Effector CD8-positive, alpha-beta T cell (primary cell): ENCODE results near the gene HOXB3.
A peak's percentile ranks its signal among the peaks of the same experiment; 100 is the strongest.

ENCODE experiments used
- DNase-seq: peaks from one replicate; lab custom pipeline; 2025; lab: John Stamatoyannopoulos, UW
- total RNA-seq, 4 experiments: gene quantifications; one replicate each; lab custom pipeline; 2026; lab: John Stamatoyannopoulos, UW

The HOXB3 gene
- total RNA-seq: 2.8 to 7.2 (median 6.5) reads per million in 4 experiments

- DNase-seq: no peak
These were observed at the start of gene HOXB3 for GRCh38 chr17:48589831-48590606. HOXB3 (minus strand) TSS chr17:48590241; CDS start chr17:48552474, 37,767 bp downstream.

DNA sequence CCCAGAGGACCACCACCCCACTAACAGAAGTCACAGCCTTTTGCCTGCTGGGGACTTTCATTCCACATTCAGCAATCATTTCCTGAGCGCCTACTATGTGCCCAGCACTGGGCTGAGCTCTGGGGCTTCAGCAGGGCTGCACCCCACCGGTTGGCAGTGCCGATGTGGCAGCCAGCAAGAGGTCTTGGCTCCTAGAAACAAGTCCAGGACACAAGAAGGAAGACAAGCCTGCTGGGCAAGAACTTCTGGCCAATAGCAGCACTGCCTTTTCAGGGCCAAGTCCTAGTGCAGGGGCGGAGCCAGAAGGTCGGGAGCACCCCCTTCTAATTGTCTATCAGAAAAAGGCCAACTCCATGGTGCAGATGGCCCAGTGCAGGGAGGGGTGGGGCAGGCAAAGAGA lies 49.1 kb upstream of the HOXB3 start:
- DNase-seq: no peak

DNA sequence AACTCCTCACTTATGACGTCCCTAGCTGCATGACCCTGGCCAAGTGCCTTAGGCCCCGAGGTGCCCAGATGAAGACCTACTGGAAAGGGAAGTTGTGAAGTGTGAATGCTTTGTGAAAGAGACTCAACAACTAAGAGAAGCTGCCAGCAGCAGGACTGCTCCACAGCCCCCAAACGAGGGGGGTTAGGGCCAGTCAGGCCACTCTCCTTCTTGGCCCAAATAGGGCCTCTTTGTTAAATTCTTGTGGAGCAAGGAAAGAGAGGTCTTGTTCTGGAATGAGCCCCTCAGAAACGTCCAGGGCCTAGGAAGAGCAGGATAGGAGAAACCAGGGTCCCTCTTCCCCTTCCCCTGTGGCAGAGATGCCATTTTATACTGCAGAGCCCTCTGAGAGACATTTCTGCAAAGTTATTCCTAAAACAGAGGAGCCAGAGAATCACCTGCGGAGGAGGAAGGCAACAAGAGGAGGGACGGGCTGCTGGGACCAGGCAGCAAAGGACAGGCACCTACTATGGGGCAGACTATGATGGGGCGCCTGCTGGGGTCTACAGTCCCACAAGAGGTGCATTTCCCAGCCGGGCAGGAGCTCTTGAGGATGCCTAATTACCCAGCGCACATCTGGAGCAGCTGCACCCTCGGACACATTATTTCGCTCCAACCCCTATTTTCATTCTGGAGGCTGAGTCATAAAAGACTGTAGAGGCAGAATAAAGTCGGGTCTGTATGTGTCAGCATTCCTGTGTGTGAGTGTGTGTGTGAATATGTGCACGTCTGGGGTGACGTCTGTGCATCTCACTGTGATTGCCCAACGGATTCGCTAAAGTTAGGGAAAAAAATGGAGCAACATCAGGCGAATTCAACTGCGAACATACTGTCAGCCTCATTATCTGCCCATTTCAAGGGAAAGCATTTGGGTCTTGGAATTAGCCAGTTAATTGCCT lies 47.6 kb upstream of the HOXB3 start:
- DNase-seq: no peak

DNA sequence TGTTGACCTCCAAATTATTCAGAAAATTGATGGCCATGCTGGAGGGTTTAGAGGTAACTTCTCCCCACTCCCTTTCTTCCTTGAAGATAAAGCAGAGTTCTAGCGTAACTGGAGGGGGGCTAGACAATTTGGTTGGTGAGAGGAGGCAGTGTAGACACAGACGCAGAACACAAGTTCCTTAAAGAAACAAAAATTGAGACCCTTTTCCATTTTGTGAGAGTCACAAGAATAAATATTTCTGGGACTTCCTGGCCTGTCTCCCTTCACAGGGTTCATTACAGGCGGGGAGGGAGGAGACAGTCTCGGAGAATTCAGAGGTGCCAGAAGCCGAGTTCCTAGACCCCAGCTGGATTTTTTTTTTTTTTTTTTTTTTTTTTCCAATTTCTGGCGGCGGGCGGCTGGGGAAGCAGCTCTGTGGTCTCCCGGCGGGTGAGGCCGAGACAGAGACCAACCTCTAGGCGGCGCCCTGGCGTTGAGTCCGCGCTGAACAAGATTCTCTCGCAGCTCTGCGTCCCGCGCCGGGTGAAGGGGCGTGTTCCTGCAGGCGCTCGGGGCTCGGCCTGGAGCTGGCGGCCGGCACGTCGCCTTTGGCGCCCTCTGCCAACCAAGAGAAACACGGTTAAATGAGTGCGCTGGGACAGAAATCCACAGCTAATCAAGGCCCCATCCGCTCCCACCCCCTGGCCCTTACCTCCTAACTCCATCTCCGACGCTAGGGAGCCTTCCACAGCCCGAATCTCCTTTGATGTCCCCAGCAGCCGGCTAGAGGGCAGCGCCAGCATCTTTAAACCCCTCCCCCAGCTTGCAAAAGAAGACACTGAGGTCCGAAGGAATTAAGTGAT lies 46.4 kb upstream of the HOXB3 start:
- peak; percentile 41 for DNase-seq

- DNase-seq: no peak
These were observed 44.6 kb upstream of the HOXB3 start for GRCh38 chr17:48634493-48635208.

- no peak for DNase-seq
These were observed 43.2 kb upstream of the HOXB3 start for GRCh38 chr17:48633266-48633677.

DNA sequence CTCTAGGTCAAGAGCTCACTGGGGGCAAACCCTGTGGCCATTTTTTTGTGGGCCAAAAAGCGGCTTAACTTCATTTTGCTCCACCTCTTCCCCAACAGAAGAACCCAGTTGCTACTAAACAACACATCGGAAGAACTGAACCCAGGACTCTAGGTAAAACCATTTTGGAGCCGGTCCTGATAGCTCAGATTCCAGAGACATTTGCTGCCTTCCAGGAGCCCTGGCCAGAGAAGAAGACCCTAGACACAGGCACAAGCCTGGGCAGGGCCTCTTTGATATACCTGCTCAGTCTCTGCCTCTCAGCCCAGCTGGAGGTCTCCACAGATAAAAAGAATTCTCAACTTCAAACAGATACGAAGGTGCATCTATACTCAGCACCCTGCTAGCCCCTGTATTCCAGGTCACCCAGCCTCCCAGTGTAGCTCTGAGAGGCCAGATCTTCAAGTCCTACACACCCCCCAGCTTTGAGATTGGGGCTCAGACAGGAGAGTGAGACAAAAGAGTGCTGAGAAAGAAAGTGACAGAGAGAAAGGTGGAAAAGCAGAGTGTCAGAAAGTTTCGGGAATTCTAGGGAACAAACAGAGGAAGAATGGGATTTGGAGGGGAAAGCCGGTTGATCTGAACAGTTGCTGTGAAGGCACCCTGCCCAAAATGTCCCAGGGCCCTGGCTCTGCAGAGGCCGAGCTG lies 42.7 kb upstream of the HOXB3 start:
- DNase-seq: no peak

GRCh38 chr17:48631693-48632578 lies 41.9 kb upstream of the HOXB3 start:
- no peak for DNase-seq

GRCh38 chr17:48630925-48631692 lies 41.1 kb upstream of the HOXB3 start:
- DNase-seq: no peak

DNA sequence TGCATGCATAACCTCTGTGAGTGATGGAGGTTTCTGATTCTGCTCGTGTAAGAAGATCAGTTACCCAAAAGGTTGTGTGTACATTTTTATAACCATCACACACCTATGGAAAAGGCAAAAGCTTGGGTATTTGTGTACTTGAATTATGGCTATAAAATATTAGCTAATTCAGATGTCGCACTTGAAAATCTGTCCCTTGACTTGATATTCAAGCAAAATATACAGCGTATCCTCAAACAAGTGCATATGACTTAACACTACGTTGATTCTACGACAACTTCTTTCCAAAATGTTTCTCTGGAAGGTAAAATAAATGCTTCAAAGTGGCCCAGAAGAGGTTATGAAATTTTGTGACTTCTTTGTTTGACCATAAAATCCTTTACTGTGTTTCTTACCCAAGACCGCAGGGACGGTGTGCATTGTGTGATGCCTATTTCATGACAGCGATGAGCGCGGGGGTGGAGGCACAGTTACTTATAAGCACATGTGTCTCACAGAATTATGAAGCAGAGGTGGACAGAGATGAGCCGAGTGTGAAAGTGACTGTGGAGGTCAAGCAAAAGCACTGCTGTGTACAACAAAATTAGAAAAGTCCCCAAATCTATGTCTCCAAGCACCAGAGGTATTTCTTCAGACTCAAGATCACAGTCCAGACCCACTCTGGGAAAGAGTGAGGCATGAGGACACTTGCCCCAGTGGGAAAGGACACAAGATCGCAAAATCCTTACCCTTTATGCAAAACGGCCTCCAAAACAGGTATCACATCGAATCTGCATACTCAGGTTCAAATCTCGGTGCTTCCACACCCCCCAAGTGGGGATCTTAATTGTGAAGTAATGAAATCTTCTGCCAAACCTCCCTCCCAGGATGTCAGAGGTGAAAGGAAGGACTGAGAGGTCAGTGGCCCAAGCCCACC lies 40.2 kb upstream of the HOXB3 start:
- DNase-seq: no peak

- no peak for DNase-seq
These were observed 39.3 kb upstream of the HOXB3 start for GRCh38 chr17:48629411-48629759.

GRCh38 chr17:48628649-48629410 lies 38.8 kb upstream of the HOXB3 start:
- DNase-seq: no peak

DNA sequence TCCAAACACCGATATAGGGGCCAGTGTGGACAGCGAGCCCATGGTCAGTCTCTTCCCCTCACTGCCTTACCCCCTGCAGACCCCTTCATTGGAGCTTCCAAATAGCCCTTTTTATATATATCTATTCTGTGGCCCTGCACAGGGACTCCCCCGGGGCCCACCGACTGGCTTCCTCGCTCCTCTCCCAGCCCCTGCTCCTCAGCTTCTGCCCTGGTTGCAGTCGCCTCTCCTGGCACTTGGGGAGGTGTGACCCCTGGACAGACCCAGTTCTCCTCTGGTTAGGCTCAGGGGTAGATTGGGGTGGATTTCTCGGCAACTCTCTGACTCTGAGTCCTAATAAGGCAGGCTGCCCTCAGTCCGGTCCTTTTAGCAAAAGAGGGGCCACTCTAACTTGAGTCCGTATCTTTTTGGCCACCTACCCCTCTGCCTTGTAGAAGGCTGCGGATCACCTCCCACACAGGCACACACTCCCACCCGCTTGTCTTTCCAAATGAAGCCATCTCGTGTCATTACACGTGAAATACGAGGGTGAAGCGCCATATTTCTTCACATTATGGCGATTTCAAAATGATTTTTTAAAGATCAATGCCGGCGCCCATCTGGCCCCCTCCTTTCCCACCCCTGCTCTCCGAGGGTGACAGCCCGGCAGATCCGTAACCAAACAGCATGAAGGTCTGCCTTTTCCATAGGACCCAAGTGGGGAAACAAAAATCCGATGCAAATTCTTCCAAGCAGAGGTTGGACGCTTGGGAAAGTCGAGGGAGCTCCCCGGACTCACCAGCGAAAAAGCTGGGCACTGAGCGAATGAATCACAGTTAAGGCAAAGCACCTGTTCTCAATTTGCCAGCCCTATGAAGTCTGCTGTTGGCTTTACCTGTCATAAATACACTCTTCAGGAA lies 37.8 kb upstream of the HOXB3 start:
- no peak for DNase-seq

DNA sequence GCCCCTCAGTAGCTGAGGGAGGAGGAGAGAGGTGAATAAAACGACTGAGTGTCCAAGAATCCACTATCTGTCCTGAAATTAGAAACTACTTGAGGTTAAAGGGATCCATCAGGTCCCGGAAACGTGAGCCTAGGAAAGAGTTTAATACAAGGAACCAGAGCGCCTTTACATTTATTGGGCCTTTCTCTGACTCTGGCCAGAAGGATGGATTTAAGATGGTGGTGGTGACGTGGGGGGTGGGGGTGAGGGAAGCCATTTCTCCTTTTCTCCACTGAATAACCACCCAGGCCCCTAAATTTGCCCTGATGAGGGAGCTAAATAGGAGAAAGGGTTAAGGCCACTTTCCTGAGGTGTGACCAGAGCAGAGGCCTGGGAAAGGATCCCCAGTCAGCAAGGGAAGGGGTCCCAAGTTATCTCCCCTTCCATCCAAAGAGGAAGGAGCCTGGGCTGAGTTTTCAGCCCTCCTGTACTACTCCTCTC lies 37.1 kb upstream of the HOXB3 start:
- DNase-seq: no peak

DNA sequence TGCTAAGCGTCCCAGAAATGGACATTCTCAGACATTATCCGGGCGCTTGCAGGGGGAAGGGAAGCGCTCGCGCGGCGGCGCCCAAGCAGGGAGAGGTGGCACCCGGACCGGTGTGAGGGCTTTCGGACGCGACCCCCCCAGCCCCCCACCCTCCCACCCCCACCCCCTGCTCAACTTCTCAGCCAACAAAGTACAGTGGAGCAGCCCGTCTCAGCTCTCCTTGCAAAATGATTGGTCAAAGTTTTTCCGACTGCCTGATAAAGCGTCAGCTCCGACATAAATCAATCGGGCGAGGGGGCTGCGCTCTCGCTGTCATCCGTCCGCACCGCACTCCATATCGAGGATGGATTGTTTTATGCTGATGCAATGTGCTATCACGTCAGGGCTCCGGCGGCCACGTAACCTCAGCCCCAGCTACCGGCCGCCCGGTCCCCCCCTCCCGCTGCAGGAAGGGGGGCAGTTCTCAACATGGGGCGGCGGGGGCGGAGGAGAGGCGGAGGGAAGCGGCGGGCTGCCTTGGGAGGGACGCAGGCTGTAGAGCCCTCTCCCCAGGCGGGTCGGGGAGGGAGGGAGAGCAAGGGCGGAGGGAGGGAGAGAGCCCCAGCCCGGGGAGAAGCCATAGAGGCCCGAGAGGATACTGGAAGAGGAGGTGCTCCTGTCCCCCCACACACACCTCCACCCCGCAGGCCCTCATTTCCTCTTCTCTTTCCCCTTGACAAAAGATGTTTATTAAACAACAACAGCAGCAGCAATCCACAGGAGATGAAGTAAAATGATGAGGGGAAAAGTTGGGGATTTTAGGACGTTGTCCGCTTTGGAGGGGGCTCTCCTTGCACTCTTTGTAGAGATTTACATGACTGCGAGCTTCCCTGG lies 36.4 kb upstream of the HOXB3 start, which contains the start of gene HOXB9:
HOXB9 (minus strand) TSS at position 114 of the 873 bp plus-strand sequence; CDS start at position 25, 89 bp downstream.
- no peak for DNase-seq
